Gastrocnemius medialis (tissue), 4 donors: ENCODE data around the gene NCAPD2. TPM values are rescaled to one million over a fixed set of nuclear protein-coding genes. Genes with fewer than 3 reads are reported as not detected.
"Not testable (repeated sequence)": the region's sequence is repeated elsewhere in the genome, so short reads cannot be mapped to it uniquely, and the experiment has no call there.

Experiments used
- ATAC-seq, 2 donors: fragments of 150-250 bp; one replicate each; pipeline ENCODE4 v1.9.1; 2016
- DNase-seq, 2 donors: peaks; one replicate each; pipeline ENCODE4 v3.0.0-alpha.2; 2019
- H3K27ac ChIP-seq, 4 donors: fragments of 200-600 bp; sonication (generic); 1 replicate in 1 of 4; 2 replicates in 3 of 4; pipeline ENCODE4 v1.5.1; 2016 to 2018; ENCODE audit warnings: mild to moderate bottlenecking in 2 of 4, moderate library complexity in 1 of 4
- H3K27me3 ChIP-seq, 3 donors: fragments of 200-600 bp; sonication (generic) in 2 of 3; 1 replicate in 1 of 3; 2 replicates in 2 of 3; pipeline versions ENCODE4 v1.5.1 to v1.6.0; 2016 to 2019; ENCODE audit warnings: mild to moderate bottlenecking in 1 of 3, moderate library complexity in 1 of 3
- H3K36me3 ChIP-seq, 2 donors: fragments of 200-600 bp; sonication (generic) in 1 of 2; one replicate each; pipeline ENCODE4 v1.5.1; 2017 to 2018
- H3K4me1 ChIP-seq, 2 donors: fragments of 200-600 bp; sonication (generic) in 1 of 2; one replicate each; pipeline ENCODE4 v1.5.1; 2016 to 2017; ENCODE audit warnings: mild to moderate bottlenecking in 2 of 2
- H3K4me3 ChIP-seq, 4 donors: fragments of 200-600 bp; sonication (generic) in 3 of 4; 1 replicate in 1 of 4; 2 replicates in 3 of 4; pipeline ENCODE4 v1.5.1; 2016 to 2019; ENCODE audit warnings: mild to moderate bottlenecking in 2 of 4
- H3K9me3 ChIP-seq, 3 donors: fragments of 200-600 bp; sonication (generic) in 2 of 3; 1 replicate in 1 of 3; 2 replicates in 2 of 3; pipeline ENCODE4 v1.5.1; 2016 to 2019
- POLR2A ChIP-seq, 2 donors: fragments of 450-650 bp; IDR thresholded peaks; one replicate each; pipeline ENCODE4 v1.6.1; 2017; ENCODE audit warnings: antibody characterized with exemption in 2 of 2, mild to moderate bottlenecking in 2 of 2, moderate library complexity in 2 of 2
- in situ Hi-C, 4 donors: fragments of 200-750 bp; cut with MboI; loops; one replicate each; pipeline versions ENCODE4 v1.15.0 to v1.8.0; 2017; ENCODE audit warnings: low sequenced_read_pairs in 4 of 4
- intact Hi-C: fragments of 100-400 bp; cut with DNase I; formaldehyde crosslinking; loops from one replicate; pipeline ENCODE4 v1.15.1; 2023; ENCODE audit warnings: low total_unique reads
- total RNA-seq, 4 donors: library from RNA; depleted of rRNA; stranded (reverse); fragments of >200 nt; gene quantifications; one replicate each; pipeline versions ENCODE4 v1.1.0 to v1.2.3, GENCODE V29; 2016
- TF ChIP-seq, protein P1 (sequence below), 5 experiments: fragments of 450-650 bp in 3 of 5; fragments of 200-600 bp in 2 of 5; sonication (generic) in 2 of 5; IDR thresholded peaks in 4 of 5; conservative IDR thresholded peaks in 1 of 5; 1 replicate in 4 of 5; 2 replicates in 1 of 5; pipeline ENCODE4 v1.5.1; 2016 to 2019; ENCODE audit warnings: antibody characterized with exemption in 5 of 5, mild to moderate bottlenecking in 3 of 5, moderate library complexity in 3 of 5

The NCAPD2 gene
- total RNA-seq, 4 donors from 2014 or later: 12.3 to 250 (median 13.3) TPM

DNA sequence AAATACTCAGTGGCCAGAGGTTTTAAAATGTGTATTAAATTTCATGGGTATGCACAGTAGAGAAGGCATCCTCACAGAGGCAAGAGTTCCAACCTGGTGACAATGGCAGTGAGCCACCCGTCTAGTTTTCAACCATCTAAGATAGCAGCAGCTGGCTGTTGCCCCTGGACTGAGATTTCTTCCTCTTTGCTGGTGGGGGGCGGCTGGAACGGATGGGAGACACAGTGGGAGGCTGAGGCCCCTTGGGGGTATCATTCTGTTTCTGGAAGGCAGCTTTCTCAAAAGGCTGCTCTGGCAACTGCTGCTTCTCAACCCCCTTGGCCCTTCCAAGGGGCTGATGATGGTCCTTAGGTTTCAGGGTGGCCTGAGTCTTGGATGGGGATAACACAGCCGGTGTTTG, 63.0 kb downstream of the NCAPD2 start:
- Histone ChIP-seq H3K9me3 (no peaks in the 10 kb centered on the region), H3K27ac (peak overlapping the region; percentile 90 to 99 (median 92)), H3K36me3 (peaks cover 0 to 34% of the 10 kb centered on the region in 2 donors), H3K4me1 (peaks cover 42% of the 10 kb centered on the region in 2 donors), H3K4me3 (no peak overlapping the region), H3K27me3 (no peaks in the 10 kb centered on the region)
- no peak for ATAC-seq
- TF ChIP-seq POLR2A (IDR thresholded peaks at IDR 0.05): no peak
- TF ChIP-seq, protein P1, sequence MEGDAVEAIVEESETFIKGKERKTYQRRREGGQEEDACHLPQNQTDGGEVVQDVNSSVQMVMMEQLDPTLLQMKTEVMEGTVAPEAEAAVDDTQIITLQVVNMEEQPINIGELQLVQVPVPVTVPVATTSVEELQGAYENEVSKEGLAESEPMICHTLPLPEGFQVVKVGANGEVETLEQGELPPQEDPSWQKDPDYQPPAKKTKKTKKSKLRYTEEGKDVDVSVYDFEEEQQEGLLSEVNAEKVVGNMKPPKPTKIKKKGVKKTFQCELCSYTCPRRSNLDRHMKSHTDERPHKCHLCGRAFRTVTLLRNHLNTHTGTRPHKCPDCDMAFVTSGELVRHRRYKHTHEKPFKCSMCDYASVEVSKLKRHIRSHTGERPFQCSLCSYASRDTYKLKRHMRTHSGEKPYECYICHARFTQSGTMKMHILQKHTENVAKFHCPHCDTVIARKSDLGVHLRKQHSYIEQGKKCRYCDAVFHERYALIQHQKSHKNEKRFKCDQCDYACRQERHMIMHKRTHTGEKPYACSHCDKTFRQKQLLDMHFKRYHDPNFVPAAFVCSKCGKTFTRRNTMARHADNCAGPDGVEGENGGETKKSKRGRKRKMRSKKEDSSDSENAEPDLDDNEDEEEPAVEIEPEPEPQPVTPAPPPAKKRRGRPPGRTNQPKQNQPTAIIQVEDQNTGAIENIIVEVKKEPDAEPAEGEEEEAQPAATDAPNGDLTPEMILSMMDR (IDR thresholded peaks at IDR 0.05 in 4 of 5, conservative IDR thresholded peaks at IDR 0.05 in 1 of 5): no peak
- peak in 1 of 2 donors; percentile 13 for DNase-seq
- intact Hi-C loops (loop anchor here (1.0 to 10.0 kb wide), 3 partner anchors 22 to 298 kb away; partner anchors contain the start of genes CDCA3 and USP5), in situ Hi-C loops (no loop called here)

DNA sequence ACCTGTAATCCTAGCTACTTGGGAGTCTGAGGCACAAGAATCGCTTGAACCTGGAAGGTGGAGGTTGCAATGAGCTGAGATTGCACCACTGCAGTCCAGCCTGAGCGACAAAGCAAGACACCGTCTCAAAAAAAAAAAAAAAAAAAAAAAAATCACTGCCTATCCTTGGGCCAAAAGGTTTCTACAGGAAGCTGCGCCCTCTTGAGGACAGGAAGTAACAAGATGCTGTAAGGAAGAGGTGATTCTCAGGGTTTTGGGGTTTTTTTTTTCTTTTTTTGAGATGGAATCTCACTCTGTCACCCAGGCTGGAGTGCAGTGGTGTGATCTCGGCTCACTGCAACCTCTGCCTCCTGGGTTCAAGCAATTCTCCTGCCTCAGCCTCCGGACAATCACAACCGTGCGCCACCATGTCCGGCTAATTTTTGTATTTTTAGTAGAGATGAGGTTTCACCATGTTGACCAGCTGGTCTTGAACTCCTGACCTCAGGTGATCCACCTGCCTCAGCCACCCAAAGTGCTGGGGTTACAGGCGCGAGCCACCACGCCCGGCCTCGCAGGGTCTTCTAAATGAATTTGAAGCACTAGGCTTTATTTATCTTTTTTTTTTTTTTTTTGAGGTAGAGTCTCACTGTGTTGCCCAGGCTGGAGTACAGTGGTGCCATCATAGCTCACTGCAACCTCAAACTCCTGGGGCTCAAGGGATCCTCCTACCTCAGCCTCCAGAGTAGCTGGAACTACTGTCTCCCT, 64.3 kb downstream of the NCAPD2 start:
- H3K4me3 ChIP-seq, H3K9me3 ChIP-seq, in situ Hi-C loops, H3K27me3 ChIP-seq, ATAC-seq: not testable (repeated sequence)
- H3K4me1 ChIP-seq: peaks cover 29 to 31% of the 10 kb centered on the region in 2 donors
- TF ChIP-seq, protein P1 (IDR thresholded peaks at IDR 0.05 in 4 of 5, conservative IDR thresholded peaks at IDR 0.05 in 1 of 5): peak in 4 of 5 experiments; percentile 19 to 49 (median 35)
- DNase-seq: peak in 1 of 2 donors; percentile 51
- H3K27ac ChIP-seq: peak overlapping the region; percentile 7 to 92 (median 52)
- peaks cover 0 to 47% of the 10 kb centered on the region in 2 donors for H3K36me3 ChIP-seq
- intact Hi-C loops: loop anchor here (10.0 kb wide), 1 partner anchor 297 kb away; the partner anchor contains the start of genes CDCA3 and USP5

DNA sequence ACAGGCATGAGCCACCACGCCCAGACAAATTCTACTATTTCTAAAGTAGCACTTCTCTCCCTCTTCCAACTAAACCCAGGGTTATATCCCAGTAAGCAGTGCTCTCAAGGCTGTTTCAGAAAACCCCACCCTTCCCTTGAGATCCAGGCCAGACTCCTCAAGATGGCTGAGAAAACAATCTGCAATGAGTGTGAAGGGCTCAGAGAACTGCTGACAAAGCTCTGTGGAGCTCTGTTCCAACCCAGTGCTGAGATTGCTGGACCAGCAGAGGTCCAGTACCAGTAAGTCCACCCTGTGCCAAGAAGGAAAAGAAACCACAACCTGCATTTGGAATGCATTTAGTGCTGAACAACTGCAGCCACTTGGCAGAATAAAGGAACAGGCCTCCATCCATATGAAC, 65.6 kb downstream of the NCAPD2 start:
- DNase-seq: no peak
- no peak for ATAC-seq
- intact Hi-C loops: loop anchor here (10.0 kb wide), 1 partner anchor 295 kb away; the partner anchor contains the start of genes CDCA3 and USP5

DNA sequence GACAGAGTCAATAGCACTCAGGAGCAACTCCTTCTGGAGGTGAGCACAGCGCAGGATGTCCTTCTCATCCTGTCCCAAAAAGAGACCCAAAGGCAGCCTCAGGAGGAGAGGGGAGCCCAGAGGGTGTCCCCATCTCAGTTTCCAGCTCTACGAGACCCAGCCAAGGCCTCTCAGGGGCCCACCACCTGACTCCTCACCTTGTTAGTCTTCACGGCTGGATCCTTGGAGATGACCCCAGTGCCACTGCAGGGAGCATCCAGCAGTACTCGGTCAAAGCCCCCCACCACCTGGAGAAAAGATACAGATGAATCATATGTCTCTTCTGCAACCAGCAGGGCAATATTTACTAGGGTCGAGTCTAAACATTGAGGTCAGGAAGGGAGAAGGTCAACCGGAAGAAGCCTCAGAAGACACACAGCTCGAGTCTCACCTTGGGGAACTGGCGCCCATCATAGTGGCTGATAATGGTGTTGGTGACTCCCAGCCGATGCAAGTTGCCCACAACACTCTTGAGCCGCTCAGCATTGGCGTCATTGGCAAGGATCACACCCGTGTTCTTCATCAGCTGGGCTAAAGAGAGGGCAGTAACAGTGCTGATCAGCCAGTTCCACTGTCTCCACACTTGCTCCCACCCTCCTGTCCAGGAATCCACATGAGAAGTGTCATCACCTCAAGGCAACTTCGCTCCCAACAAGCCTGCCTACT, 66.8 kb downstream of the NCAPD2 start:
- H3K27me3 ChIP-seq: no peaks in the 10 kb centered on the region
- no peak for TF ChIP-seq POLR2A (IDR thresholded peaks at IDR 0.05)
- TF ChIP-seq, protein P1 (IDR thresholded peaks at IDR 0.05 in 4 of 5, conservative IDR thresholded peaks at IDR 0.05 in 1 of 5): no peak
- in situ Hi-C loops (no loop called here), intact Hi-C loops (no loop called here)
- H3K36me3 ChIP-seq: peaks cover 0 to 68% of the 10 kb centered on the region in 2 donors
- peaks cover 8 to 13% of the 10 kb centered on the region in 2 donors for H3K4me1 ChIP-seq
- H3K27ac ChIP-seq: no peak overlapping the region
- H3K9me3 ChIP-seq: no peaks in the 10 kb centered on the region
- ATAC-seq (no peak), DNase-seq (no peak)
- no peak overlapping the region for H3K4me3 ChIP-seq

More for the DNA sequence above, 65.6 kb downstream of the NCAPD2 start:
- TF ChIP-seq POLR2A (IDR thresholded peaks at IDR 0.05): no peak
- TF ChIP-seq, protein P1 (IDR thresholded peaks at IDR 0.05 in 4 of 5, conservative IDR thresholded peaks at IDR 0.05 in 1 of 5): no peak
- H3K9me3 ChIP-seq: no peaks in the 10 kb centered on the region
- peaks cover 16 to 18% of the 10 kb centered on the region in 2 donors for H3K4me1 ChIP-seq
- H3K4me3 ChIP-seq: no peak overlapping the region
- no peaks in the 10 kb centered on the region for H3K27me3 ChIP-seq
- in situ Hi-C loops: no loop called here
- H3K27ac ChIP-seq: no peak overlapping the region
- peaks cover 0 to 57% of the 10 kb centered on the region in 2 donors for H3K36me3 ChIP-seq
